C4-2B (cell line): Measurements from ENCODE around the gene SEMA5B.

Experiments used
- H3K27ac ChIP-seq: fragments of 450-650 bp; 2 replicates; pipeline ENCODE4 v1.5.1; 2017
- ZFX ChIP-seq: fragments of 450-650 bp; IDR thresholded peaks from 2 replicates; pipeline ENCODE4 v1.6.1; 2017
- TF ChIP-seq, protein P1 (sequence below): fragments of 450-650 bp; conservative IDR thresholded peaks from 2 replicates; pipeline ENCODE4 v1.5.1; 2017; ENCODE audit warnings: mild to moderate bottlenecking

The SEMA5B gene

DNA sequence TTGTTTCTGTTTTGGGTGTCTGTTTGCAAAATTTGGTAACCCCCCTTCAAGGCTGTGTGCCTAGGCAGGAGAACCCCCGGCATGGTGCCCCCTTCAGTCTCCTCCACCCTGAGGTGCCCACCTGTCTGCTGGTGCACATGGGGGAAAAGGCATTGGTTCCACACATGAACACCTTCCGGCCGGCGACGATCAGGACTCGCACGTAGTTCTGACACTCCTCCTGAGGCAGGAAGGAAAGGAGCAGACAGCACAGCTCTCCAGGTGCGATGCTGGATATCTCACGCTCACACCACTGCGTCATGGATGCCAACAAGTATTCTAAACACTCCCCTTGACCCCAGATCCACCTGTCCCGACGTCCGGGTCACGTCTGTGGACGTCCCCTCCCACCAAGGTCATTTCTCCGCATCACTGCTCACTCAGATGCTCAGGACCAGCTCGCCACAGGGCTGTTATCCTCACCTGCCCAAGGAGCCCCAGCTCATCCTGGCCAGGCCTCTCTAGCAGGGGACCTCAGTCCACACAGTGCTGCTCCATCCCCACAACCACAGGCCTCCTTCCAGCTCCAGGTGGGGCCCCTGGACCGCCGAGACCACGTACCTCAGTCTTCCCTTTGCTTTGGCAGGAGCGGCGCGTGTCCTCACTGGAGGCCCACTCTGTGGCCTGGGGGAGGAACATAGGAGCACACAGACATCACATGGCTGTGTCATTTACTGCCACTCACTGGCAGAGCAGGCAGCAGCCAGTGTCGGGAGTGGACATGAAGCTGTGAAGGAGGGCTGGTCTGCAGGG, 99.0 kb downstream of the SEMA5B start:
- no peak overlapping the region for H3K27ac ChIP-seq
- no peak for TF ChIP-seq ZFX
- TF ChIP-seq, protein P1, sequence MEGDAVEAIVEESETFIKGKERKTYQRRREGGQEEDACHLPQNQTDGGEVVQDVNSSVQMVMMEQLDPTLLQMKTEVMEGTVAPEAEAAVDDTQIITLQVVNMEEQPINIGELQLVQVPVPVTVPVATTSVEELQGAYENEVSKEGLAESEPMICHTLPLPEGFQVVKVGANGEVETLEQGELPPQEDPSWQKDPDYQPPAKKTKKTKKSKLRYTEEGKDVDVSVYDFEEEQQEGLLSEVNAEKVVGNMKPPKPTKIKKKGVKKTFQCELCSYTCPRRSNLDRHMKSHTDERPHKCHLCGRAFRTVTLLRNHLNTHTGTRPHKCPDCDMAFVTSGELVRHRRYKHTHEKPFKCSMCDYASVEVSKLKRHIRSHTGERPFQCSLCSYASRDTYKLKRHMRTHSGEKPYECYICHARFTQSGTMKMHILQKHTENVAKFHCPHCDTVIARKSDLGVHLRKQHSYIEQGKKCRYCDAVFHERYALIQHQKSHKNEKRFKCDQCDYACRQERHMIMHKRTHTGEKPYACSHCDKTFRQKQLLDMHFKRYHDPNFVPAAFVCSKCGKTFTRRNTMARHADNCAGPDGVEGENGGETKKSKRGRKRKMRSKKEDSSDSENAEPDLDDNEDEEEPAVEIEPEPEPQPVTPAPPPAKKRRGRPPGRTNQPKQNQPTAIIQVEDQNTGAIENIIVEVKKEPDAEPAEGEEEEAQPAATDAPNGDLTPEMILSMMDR = no peak

DNA sequence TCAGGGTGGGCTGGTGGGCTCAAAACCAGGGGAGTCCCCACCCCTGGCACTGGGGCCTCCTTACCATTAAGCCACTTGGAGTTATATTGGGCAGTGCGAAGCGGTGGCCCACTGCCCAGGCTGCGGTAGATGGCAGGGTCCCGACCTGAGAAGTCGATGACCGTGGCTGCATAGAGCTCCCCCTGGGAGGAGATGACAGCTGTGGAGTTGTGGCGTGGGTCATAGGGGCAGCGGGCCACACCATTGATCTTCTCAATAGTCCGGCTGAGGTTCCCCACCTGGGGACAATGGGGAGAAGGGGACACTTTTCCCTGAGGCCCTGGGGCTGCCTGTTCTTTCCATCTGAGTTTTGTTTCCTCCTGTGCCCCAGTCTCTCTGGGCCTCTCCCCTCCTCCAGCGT, 99.8 kb downstream of the SEMA5B start:
- TF ChIP-seq ZFX = no peak
- TF ChIP-seq, protein P1 = no peak
- no peak overlapping the region for H3K27ac ChIP-seq

DNA sequence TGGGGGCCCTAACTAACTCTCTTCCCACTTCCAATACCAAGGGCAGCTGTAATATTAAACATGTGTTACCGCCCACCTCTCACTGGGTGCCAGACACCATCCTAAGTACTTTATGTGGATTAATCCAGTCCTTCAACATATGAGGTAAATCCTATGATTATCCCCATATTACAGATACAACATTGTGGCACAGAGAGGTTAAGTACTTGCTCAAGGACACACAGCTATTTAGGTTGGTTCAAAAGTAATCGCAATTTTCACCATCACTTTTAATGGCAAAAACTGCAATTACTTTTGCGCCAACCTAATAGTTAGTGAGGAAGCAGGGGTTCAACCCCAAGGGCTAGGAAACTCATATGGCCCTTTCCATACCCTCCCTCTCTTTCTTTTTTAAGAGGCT, 100.8 kb downstream of the SEMA5B start:
- TF ChIP-seq, protein P1 = no peak
- no peak for TF ChIP-seq ZFX

DNA sequence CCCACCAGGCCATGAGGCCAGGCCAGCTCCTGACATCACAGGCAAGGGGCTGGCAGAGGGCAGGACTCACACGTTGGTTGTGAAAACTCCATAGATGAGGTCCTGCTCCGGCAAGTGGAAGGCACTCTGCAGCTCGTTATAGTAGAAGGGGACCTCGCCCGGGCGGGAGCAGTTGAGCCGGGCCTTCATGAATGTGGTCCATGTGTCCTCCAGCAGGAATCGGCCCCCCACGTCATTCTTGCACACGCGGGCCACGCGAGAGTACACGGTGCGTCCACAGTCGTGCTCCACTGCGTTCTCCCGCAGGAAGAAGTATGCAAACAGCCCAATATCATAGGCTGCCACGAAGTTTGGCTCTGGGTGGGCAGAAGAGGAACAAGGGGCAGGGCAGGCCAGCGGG, 101.2 kb downstream of the SEMA5B start:
- H3K27ac ChIP-seq = no peak overlapping the region
- no peak for TF ChIP-seq ZFX
- TF ChIP-seq, protein P1 = no peak

More for the DNA sequence above, 100.8 kb downstream of the SEMA5B start:
- H3K27ac ChIP-seq = no peak overlapping the region

DNA sequence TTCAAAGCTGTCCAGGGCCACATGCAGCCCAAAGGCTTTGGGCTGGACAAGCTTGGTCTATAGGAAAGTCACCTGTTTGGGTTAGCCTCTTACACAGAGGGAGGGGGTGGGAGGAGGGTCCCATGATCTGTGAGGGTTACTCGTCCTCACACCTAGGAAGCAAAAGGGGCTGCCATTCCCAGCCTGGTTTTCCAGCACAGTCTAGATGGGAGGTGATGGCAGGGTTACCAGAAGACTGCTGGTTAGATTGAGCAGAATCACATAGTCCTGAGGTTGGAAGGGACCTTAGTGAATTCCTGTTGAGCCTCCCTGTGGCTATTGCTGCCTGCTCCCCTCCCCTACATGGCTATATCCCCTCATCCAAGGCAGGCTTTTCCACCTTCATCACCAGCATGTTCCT, 101.8 kb downstream of the SEMA5B start:
- TF ChIP-seq, protein P1 = no peak
- no peak for TF ChIP-seq ZFX
- no peak overlapping the region for H3K27ac ChIP-seq

DNA sequence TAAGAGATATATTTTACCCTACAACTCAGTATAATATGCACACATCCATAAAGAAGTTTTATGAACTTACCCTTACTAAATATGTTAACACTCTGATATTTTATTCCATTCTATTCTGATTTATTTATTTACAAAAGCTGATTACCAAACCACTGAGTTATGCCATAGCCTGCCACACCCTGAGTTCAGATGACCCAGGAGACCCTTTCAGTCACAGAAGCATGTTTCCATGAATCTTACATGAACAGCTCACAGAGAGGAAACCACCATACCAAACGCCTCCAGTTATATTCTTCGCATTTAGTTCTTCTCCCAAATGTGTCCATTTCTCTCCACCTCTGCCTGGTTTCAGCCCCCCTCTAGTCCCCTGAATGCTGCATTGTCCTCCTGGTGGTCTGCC, 103.5 kb downstream of the SEMA5B start:
- H3K27ac ChIP-seq = no peak overlapping the region

DNA sequence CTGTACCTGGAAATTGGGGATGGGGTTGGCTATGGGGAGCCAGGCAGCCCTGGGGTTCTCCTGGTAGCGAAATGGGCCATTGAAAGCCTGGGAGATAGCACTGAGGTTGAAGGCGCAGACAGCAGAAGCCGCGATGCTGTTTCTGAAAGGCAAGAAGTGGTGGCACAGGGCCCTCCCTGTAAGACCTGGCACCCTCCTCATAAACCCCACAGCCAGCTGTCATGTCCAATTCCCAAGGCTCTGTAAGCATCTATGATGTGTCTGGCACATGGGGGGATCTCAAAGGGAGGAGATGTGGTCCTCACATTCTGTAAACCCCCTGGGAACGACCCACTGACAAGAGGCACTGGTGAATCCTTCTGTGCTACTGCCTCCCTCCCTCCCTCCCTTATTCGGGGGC, 104.0 kb downstream of the SEMA5B start:
- TF ChIP-seq, protein P1 = no peak
- TF ChIP-seq ZFX = no peak
- H3K27ac ChIP-seq = no peak overlapping the region

More for the DNA sequence above, 103.5 kb downstream of the SEMA5B start:
- no peak for TF ChIP-seq ZFX
- TF ChIP-seq, protein P1 = no peak
